ENCODE results near the gene SLC4A2.

The SLC4A2 gene

DNA sequence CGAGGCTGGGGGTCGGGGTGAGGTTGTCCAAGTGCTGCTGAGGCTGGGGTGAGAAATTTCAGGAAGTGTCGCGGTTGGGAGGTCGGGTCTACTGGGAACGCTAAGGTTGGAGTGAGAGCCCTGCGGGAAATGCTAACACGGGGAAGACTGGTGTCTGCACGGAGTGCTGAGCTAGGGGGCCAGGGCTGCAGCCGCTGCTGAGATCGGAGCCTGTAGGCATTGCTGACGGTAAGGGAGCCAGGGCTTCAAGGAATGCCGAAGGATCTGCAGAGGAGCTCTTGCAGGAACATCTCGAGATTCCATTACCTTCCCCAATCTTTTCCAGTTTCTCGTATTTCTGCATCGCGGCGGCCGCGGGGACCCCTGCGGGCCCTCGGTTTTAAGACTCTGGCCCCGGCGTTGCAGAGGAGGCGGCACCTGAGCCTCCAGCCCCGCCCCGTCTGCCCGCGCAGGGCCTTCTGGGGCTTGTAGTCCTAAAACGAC lies 1.8 kb upstream of the SLC4A2 start, which contains the start of gene CDK5 (continued):
- TF ChIP-seq, protein P1, sequence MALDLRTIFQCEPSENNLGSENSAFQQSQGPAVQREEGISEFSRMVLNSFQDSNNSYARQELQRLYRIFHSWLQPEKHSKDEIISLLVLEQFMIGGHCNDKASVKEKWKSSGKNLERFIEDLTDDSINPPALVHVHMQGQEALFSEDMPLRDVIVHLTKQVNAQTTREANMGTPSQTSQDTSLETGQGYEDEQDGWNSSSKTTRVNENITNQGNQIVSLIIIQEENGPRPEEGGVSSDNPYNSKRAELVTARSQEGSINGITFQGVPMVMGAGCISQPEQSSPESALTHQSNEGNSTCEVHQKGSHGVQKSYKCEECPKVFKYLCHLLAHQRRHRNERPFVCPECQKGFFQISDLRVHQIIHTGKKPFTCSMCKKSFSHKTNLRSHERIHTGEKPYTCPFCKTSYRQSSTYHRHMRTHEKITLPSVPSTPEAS (tag by site-specific recombination; IDR thresholded peaks at IDR 0.05) = no peak
- TF ChIP-seq, protein P2, sequence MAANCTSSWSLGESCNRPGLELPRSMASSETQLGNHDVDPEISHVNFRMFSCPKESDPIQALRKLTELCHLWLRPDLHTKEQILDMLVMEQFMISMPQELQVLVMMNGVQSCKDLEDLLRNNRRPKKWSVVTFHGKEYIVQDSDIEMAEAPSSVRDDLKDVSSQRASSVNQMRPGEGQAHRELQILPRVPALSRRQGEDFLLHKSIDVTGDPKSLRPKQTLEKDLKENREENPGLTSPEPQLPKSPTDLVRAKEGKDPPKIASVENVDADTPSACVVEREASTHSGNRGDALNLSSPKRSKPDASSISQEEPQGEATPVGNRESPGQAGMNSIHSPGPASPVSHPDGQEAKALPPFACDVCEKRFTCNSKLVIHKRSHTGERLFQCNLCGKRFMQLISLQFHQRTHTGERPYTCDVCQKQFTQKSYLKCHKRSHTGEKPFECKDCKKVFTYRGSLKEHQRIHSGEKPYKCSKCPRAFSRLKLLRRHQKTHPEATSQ (tag by site-specific recombination; IDR thresholded peaks at IDR 0.05) = no peak
- TF ChIP-seq ZNF292 (tag by site-specific recombination; IDR thresholded peaks at IDR 0.05; ENCODE audit: borderline replicate concordance, low read depth) = no peak
- TF ChIP-seq GLIS2 (tag by site-specific recombination; IDR thresholded peaks at IDR 0.05) = peak; percentile 85
- no peak for TF ChIP-seq ZNF311 (tag by site-specific recombination; IDR thresholded peaks at IDR 0.05; ENCODE audit: borderline replicate concordance)
- TF ChIP-seq ZNF169 (tag by site-specific recombination; IDR thresholded peaks at IDR 0.05) = no peak
- no peak for TF ChIP-seq ZSCAN30 (tag by site-specific recombination; IDR thresholded peaks at IDR 0.05)
- no peak for TF ChIP-seq ZNF184 (tag by site-specific recombination; IDR thresholded peaks at IDR 0.05)
- no peak for TF ChIP-seq ZNF621 (tag by site-specific recombination; IDR thresholded peaks at IDR 0.05)
- no peak for TF ChIP-seq ZNF114 (tag by site-specific recombination; IDR thresholded peaks at IDR 0.05)
- no peak for TF ChIP-seq ZNF274 (IDR thresholded peaks at IDR 0.05; ENCODE audit: low read length)
- no peak for TF ChIP-seq ZNF274 (tag by site-specific recombination; IDR thresholded peaks at IDR 0.05; ENCODE audit: borderline replicate concordance)
- no peak for TF ChIP-seq ZFP69B (tag by site-specific recombination; IDR thresholded peaks at IDR 0.05)
- TF ChIP-seq ZBTB8A (tag by site-specific recombination; IDR thresholded peaks at IDR 0.05) = no peak
- TF ChIP-seq, protein P3, sequence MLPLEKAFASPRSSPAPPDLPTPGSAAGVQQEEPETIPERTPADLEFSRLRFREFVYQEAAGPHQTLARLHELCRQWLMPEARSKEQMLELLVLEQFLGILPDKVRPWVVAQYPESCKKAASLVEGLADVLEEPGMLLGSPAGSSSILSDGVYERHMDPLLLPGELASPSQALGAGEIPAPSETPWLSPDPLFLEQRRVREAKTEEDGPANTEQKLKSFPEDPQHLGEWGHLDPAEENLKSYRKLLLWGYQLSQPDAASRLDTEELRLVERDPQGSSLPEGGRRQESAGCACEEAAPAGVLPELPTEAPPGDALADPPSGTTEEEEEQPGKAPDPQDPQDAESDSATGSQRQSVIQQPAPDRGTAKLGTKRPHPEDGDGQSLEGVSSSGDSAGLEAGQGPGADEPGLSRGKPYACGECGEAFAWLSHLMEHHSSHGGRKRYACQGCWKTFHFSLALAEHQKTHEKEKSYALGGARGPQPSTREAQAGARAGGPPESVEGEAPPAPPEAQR (tag by site-specific recombination; IDR thresholded peaks at IDR 0.05) = no peak
- TF ChIP-seq, protein P4, sequence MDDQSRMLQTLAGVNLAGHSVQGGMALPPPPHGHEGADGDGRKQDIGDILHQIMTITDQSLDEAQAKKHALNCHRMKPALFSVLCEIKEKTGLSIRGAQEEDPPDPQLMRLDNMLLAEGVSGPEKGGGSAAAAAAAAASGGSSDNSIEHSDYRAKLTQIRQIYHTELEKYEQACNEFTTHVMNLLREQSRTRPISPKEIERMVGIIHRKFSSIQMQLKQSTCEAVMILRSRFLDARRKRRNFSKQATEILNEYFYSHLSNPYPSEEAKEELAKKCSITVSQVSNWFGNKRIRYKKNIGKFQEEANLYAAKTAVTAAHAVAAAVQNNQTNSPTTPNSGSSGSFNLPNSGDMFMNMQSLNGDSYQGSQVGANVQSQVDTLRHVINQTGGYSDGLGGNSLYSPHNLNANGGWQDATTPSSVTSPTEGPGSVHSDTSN (CRISPR knock-in tag; IDR thresholded peaks at IDR 0.05) = no peak
- no peak for TF ChIP-seq ZNF623 (tag by site-specific recombination; IDR thresholded peaks at IDR 0.05)
- no peak for TF ChIP-seq ZNF302 (tag by site-specific recombination; IDR thresholded peaks at IDR 0.05; ENCODE audit: low read depth)
- TF ChIP-seq ZNF600 (tag by site-specific recombination; IDR thresholded peaks at IDR 0.05) = no peak
- no peak for TF ChIP-seq ZNF560 (tag by site-specific recombination; IDR thresholded peaks at IDR 0.05; ENCODE audit: borderline replicate concordance)
- peak; percentile 96 for TF ChIP-seq ZNF335 (tag by site-specific recombination; conservative IDR thresholded peaks at IDR 0.05)
- TF ChIP-seq BCL11B (tag by site-specific recombination; IDR thresholded peaks at IDR 0.05; ENCODE audit: low read depth) = no peak
- TF ChIP-seq, protein P5, sequence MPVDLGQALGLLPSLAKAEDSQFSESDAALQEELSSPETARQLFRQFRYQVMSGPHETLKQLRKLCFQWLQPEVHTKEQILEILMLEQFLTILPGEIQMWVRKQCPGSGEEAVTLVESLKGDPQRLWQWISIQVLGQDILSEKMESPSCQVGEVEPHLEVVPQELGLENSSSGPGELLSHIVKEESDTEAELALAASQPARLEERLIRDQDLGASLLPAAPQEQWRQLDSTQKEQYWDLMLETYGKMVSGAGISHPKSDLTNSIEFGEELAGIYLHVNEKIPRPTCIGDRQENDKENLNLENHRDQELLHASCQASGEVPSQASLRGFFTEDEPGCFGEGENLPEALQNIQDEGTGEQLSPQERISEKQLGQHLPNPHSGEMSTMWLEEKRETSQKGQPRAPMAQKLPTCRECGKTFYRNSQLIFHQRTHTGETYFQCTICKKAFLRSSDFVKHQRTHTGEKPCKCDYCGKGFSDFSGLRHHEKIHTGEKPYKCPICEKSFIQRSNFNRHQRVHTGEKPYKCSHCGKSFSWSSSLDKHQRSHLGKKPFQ (tag by site-specific recombination; IDR thresholded peaks at IDR 0.05) = no peak
- TF ChIP-seq, protein P6, sequence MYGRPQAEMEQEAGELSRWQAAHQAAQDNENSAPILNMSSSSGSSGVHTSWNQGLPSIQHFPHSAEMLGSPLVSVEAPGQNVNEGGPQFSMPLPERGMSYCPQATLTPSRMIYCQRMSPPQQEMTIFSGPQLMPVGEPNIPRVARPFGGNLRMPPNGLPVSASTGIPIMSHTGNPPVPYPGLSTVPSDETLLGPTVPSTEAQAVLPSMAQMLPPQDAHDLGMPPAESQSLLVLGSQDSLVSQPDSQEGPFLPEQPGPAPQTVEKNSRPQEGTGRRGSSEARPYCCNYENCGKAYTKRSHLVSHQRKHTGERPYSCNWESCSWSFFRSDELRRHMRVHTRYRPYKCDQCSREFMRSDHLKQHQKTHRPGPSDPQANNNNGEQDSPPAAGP (tag by site-specific recombination; IDR thresholded peaks at IDR 0.05) = no peak
- TF ChIP-seq, protein P7, sequence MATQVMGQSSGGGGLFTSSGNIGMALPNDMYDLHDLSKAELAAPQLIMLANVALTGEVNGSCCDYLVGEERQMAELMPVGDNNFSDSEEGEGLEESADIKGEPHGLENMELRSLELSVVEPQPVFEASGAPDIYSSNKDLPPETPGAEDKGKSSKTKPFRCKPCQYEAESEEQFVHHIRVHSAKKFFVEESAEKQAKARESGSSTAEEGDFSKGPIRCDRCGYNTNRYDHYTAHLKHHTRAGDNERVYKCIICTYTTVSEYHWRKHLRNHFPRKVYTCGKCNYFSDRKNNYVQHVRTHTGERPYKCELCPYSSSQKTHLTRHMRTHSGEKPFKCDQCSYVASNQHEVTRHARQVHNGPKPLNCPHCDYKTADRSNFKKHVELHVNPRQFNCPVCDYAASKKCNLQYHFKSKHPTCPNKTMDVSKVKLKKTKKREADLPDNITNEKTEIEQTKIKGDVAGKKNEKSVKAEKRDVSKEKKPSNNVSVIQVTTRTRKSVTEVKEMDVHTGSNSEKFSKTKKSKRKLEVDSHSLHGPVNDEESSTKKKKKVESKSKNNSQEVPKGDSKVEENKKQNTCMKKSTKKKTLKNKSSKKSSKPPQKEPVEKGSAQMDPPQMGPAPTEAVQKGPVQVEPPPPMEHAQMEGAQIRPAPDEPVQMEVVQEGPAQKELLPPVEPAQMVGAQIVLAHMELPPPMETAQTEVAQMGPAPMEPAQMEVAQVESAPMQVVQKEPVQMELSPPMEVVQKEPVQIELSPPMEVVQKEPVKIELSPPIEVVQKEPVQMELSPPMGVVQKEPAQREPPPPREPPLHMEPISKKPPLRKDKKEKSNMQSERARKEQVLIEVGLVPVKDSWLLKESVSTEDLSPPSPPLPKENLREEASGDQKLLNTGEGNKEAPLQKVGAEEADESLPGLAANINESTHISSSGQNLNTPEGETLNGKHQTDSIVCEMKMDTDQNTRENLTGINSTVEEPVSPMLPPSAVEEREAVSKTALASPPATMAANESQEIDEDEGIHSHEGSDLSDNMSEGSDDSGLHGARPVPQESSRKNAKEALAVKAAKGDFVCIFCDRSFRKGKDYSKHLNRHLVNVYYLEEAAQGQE (tag by site-specific recombination; IDR thresholded peaks at IDR 0.05) = no peak
- TF ChIP-seq, protein P8, sequence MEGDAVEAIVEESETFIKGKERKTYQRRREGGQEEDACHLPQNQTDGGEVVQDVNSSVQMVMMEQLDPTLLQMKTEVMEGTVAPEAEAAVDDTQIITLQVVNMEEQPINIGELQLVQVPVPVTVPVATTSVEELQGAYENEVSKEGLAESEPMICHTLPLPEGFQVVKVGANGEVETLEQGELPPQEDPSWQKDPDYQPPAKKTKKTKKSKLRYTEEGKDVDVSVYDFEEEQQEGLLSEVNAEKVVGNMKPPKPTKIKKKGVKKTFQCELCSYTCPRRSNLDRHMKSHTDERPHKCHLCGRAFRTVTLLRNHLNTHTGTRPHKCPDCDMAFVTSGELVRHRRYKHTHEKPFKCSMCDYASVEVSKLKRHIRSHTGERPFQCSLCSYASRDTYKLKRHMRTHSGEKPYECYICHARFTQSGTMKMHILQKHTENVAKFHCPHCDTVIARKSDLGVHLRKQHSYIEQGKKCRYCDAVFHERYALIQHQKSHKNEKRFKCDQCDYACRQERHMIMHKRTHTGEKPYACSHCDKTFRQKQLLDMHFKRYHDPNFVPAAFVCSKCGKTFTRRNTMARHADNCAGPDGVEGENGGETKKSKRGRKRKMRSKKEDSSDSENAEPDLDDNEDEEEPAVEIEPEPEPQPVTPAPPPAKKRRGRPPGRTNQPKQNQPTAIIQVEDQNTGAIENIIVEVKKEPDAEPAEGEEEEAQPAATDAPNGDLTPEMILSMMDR (tag by site-specific recombination; IDR thresholded peaks at IDR 0.05) = no peak
- TF ChIP-seq ZNF544 (tag by site-specific recombination; IDR thresholded peaks at IDR 0.05) = no peak
- no peak for TF ChIP-seq ZNF555 (tag by site-specific recombination; conservative IDR thresholded peaks at IDR 0.05)
